NCI-H2171 treated with DMSO at 0.1 percent for 48 hours (cell line): ENCODE measurements around the gene DNAJB14.
A peak's percentile ranks its signal among the peaks of the same experiment; 100 is the strongest.
"Not testable (repeated sequence)": the region's sequence is repeated elsewhere in the genome, so short reads cannot be mapped to it uniquely, and the experiment has no call there.

ENCODE experiments used
- DNase-seq: peaks from one replicate; lab custom pipeline; 2025; lab: John Stamatoyannopoulos, UW

DNAJB14 gene

GRCh38 chr4:99946356-99947189 lies at the start of gene DNAJB14:
Gene DNAJB14 (minus strand): TSS chr4:99946618. CDS start chr4:99946571, 47 bp downstream.
- peak; percentile 42 for DNase-seq

GRCh38 chr4:99991741-99992140 lies 45.3 kb upstream of the DNAJB14 start:
- no peak for DNase-seq

DNA sequence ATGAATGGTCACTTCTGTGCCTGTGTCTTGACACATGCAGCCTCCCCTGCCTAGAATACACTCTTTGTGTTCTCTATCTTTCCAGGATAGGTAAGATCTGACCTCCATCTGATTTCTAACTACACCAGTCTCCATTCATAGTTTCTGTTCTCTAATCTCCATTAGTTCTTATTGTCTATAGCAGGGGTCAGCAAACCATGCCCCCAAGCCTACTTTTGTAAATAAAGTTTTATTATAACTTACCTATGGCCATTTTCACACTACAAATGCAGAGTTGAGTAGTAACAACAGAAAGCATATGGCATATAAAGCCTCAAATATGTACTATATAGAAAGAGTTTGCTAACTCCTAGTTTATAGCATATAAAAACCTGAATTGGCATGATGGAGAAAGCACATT lies 41.3 kb upstream of the DNAJB14 start:
- no peak for DNase-seq

- no peak for DNase-seq
Observed at GRCh38 chr4:99986792-99987191, 40.4 kb upstream of the DNAJB14 start.

DNA sequence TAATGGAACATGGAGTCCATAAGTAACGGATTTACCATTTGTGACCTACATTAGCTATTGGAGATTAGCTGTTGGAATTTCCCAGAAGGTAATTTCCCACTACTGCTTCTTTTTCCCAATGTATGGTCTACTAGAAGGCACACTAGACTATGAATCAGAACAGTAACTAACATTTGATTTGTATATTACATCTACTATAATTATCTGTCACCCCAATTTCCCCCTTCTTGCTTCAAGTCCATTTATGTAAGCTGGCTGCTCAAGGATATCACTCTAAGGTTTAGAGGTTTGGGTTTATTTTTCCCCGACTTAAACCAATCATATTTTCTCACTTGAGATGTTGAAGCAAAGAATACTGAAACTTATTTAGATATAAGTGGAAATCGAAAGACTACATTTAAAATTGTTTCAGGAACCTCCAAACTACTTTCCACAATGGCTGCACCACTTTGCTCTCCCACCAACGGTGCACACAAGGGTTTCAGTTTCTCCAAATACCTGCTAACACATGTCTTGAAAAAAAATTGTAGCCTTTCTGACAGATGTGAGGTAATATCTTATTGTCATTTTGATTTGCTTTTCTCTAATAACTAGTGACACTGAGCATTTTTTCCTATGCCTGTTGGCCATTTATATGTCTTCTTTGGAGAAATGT lies 37.0 kb upstream of the DNAJB14 start:
- DNase-seq, result no peak

DNA sequence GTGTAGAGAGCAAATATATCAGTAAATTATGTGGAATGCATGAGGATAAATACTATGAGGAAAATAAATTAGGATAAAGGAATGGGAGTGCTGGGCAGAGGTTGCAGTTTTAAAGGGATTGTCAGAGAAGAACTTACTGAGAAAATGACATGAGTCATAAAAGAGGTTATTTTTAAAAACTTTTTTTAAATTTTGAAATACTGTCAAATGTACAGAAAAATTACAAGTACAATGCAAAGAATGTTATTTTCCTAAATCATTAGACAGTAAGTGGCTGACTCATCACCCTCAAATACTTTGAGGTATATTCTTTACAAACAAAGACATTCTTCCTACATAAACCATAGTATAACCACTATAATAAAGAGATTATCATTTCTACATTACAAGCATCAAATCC lies 33.5 kb upstream of the DNAJB14 start:
- no peak for DNase-seq

DNA sequence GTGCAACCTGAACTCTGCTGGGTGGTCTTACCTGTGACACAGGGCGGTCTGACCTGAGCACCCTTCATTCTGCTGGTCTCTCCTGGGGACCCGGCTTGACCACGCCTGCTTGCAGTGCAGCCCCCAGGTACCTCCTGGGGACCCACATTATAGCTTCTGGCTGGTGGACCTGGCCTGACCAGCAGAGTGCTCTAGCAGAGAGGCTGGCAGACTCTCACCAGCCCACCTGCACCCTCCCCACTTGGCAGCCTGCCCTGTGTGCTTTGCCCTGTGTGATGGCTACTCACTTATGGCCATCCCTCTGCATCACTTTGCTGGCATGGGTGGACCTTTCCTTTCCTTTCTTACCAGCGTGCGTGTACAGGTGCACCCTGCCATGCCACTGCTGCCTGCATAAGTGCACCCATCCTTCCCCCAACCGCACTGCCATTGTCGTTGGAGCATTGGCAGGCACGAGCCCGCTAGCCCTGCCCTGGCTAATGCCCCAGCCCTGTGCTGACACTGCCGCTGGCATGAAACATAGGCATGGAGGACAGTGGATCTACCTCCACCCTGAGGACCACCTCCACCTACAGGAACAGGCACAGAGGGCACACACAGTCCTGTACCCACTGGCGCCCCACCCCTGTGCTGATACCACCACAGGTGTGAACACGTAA lies 25.2 kb upstream of the DNAJB14 start:
- DNase-seq, result no peak

DNA sequence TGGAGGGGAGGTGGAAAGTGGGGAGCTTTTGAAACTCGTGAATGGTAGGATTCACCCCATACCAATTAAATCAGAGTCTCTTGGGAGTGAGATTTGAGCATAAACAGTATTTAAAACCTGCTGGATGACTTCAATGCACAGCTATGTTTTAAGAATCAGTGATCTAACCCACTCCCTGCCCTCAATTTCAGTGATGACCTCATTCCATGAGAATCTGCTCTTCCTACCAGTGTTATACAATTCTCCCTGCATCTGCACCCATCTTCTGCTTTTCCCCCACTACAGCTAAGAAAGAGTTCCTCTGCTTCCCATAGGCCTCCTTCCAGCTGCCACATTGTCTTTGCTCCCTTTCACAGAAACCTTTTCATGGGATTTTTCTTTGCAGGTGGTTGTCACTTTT lies 21.9 kb upstream of the DNAJB14 start:
- DNase-seq, result no peak

DNA sequence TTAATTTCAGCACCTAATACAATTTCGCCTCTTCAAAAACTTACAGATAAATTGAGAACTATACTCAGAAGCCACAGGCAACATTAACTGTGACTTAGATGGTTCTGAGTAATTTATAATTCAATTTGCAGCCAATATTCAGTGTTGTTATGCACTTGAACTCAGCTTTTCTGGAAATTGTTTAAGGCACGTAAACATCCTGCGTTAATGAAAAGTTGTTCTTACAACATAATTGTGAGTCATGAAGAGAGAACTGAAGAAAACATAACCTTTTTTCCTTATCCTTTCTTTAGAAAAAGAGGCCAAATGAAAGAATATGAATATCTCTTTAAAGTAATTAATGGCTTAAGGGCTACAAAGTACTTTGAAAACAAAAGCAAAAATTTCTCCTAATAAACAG lies 20.3 kb upstream of the DNAJB14 start:
- no peak for DNase-seq

GRCh38 chr4:99965674-99966350 lies 19.4 kb upstream of the DNAJB14 start:
- DNase-seq, result no peak

GRCh38 chr4:99965173-99965572 lies 18.8 kb upstream of the DNAJB14 start:
- DNase-seq, result no peak

DNA sequence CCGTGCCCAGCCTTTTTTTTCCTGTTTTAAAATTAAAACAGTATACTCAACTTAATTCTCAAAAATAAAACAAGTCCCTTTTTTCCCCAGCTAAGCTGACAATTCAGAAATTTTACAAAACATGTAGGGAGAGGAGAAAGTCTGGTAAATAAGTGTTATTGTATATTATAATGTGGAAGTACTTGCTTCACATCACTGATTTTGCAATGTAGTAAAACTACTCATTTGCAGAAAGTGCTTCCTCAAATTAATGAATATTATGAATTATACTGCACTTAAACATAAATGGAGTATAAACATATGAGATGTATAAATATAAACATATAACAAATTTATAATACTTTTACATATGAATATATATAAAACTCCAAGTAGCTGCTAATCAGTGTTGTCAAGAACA lies 15.3 kb upstream of the DNAJB14 start:
- DNase-seq, result no peak

- no peak for DNase-seq
Observed at GRCh38 chr4:99960648-99961047, 14.2 kb upstream of the DNAJB14 start.

DNA sequence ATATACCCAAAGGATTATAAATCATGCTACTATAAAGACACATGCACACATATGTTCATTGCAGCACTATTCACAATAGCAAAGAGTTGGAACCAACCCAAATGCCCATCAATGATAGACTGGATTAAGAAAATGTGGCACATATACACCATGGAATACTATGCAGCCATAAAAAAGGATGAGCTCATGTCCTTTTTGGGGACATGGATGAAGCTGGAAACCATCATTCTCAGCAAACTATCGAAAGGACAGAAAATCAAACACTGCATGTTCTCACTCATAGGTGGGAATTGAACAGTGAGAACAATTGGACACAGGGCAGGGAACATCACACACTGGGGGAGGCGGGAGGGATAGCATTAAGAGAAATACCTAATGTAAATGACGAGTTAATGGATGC lies 11.8 kb upstream of the DNAJB14 start:
- not testable (repeated sequence) for DNase-seq

DNA sequence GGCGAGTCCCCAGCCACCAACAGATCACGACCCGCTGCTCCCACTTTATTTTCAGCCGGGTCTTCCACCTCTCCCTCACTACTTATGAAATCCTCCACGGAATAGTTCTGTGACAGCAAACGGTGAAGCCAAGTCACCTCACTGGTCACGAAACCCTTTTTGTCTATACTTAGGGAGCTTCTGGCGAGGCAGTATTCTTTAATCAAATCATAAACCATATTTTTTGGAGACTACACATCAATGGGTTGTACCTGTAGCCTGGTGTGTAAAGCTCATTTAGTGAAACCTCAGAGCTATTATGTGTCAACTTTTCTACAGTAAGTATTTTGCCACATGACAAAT lies 4.5 kb upstream of the DNAJB14 start:
- DNase-seq, result no peak

- peak; percentile 92 for DNase-seq
Observed at GRCh38 chr4:99949999-99950912, 3.8 kb upstream of the DNAJB14 start, which contains the start of gene H2AZ1. Gene H2AZ1 (minus strand): TSS chr4:99950275. CDS start chr4:99950170, 105 bp downstream.

GRCh38 chr4:99949034-99949998 lies 2.9 kb upstream of the DNAJB14 start:
- peak; percentile 85 for DNase-seq

DNA sequence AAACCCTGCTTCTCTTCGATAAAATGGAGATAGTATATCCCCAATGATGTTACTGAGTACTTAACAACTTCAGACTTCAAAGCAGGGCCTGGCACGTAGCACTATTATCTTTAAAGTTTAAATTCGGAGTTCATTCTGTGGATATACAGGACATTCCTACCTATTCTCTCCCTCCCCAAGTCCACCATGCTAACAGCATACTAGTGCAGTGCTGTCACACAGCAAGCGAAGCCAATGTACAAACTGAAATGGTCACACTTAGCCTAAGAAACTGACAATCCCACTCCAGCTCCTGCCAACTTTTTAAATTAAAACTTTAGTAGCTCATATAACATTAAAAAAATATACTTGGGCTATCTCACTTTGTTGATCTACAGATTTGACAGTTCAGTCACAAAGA lies 1.2 kb upstream of the DNAJB14 start:
- DNase-seq, result no peak

GRCh38 chr4:99947190-99947578 lies 766 bp upstream of the DNAJB14 start:
- DNase-seq, result no peak

- DNase-seq, result peak; percentile 16
Observed at GRCh38 chr4:99945718-99946355, 581 bp downstream of the DNAJB14 start.
